Mucosa of descending colon (tissue), 3 donors: Measurements from ENCODE around the gene CDC14A. TPM values are rescaled to one million over a fixed set of nuclear protein-coding genes. Genes with fewer than 3 reads are reported as not detected.

Source experiments
- ATAC-seq: fragments of 200-7000 bp; cut with Tn5 transposase; one replicate; pipeline ENCODE4 v1.9.1; 2020; ENCODE audit warnings: mild to moderate bottlenecking, moderate library complexity
- DNase-seq, 3 donors: peaks; one replicate each; pipeline ENCODE4 v3.0.0-alpha.2; 2020
- H3K36me3 ChIP-seq: fragments of 200-600 bp; one replicate; pipeline ENCODE4 v1.8.0; 2021; ENCODE audit warnings: low read depth, mild to moderate bottlenecking
- H3K4me1 ChIP-seq: fragments of 200-600 bp; one replicate; pipeline ENCODE4 v1.8.0; 2021; ENCODE audit warnings: low read depth, mild to moderate bottlenecking
- H3K4me3 ChIP-seq: fragments of 200-600 bp; one replicate; pipeline ENCODE4 v1.8.0; 2021; ENCODE audit warnings: mild to moderate bottlenecking
- H3K9me3 ChIP-seq: fragments of 200-600 bp; one replicate; pipeline ENCODE4 v1.8.0; 2021; ENCODE audit warnings: mild to moderate bottlenecking
- intact Hi-C, 2 donors: fragments of 100-400 bp; cut with DNase I in 1 of 2; cut with micrococcal nuclease in 1 of 2; formaldehyde crosslinking; loops; one replicate each; pipeline versions ENCODE4 v1.11.0 to v1.11.1; 2022; cut with DNase I, micrococcal nuclease
- total RNA-seq, 3 donors: library from RNA; stranded (reverse); fragmentation: NEBNext Ultra II Directional in 2 of 3; extraction: Animal tissue kit (Norgen Biotek cat#: 25700) in 2 of 3; gene quantifications; one replicate each; pipeline versions ENCODE4 v1.2.1 to v1.2.4, GENCODE V29; 2021 to 2023
- TF ChIP-seq, protein P1 (sequence below): fragments of 200-600 bp; IDR thresholded peaks from one replicate; pipeline ENCODE4 v1.8.0; 2022; ENCODE audit warnings: antibody characterized with exemption, mild to moderate bottlenecking
- donor health status: DM: no; HTN: no; CAD: no; lungs with moderate emphysema.
- donor health status: DM: no; HTN: no; CAD: no.
- donor health status: DM: no; HTN: yes; CAD: no.

The CDC14A gene
- total RNA-seq, 3 donors from 2014 or later: 15.6 to 34.3 (median 18.5) TPM

DNA sequence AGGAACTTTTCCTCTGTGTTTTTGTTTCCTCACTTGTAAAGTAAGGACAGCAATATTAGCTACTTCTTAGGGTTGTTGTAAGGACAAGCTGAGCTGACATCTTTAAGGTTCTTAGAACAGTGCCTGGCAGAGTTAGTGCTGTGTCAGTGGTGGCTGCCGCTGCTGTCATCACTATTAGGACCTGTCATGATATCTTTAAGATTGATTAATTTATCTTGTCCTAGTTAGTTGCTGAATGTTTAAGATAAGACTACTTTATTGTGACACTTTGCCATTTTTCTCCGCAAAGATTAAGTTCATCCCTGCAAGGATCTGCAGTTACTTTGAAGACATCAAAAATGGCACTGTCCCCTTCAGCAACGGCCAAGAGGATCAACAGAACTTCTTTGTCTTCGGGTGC, 145.5 kb downstream of the CDC14A start:
- TF ChIP-seq, protein P1, sequence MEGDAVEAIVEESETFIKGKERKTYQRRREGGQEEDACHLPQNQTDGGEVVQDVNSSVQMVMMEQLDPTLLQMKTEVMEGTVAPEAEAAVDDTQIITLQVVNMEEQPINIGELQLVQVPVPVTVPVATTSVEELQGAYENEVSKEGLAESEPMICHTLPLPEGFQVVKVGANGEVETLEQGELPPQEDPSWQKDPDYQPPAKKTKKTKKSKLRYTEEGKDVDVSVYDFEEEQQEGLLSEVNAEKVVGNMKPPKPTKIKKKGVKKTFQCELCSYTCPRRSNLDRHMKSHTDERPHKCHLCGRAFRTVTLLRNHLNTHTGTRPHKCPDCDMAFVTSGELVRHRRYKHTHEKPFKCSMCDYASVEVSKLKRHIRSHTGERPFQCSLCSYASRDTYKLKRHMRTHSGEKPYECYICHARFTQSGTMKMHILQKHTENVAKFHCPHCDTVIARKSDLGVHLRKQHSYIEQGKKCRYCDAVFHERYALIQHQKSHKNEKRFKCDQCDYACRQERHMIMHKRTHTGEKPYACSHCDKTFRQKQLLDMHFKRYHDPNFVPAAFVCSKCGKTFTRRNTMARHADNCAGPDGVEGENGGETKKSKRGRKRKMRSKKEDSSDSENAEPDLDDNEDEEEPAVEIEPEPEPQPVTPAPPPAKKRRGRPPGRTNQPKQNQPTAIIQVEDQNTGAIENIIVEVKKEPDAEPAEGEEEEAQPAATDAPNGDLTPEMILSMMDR: no peak

DNA sequence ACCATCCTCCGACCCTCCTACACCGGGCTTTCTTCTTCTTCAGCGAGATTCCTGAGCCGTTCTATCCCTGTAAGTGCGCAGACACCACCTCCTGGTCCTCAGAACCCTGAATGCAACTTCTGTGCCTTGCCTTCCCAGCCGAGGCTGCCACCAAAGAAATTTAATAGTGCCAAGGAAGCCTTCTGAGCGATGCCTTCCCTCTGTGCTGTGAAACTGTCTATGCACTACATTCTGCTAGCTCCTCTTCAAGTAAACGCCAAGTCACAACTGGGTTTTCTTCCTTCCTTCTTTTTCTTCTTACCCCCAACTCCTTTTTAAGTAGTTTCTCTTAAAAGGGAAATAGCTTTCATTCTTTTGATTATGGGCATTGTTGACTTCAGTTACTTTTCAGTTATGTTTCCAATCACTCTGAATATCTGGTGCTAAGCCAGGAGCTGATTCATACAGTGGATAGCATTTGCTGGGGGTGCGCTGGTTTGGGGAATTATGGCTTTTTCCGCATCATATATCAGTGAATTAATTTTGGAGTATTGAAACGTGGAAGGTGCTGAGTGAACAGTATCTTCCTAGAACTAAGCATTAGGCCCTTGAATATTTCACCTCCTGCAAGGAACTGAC, 147.0 kb downstream of the CDC14A start:
- DNase-seq (no peak), ATAC-seq (no peak)
- TF ChIP-seq, protein P1: no peak
- Histone ChIP-seq H3K36me3 (no peaks in the 10 kb centered on the region), H3K4me3 (no peak overlapping the region), H3K4me1 (no peaks in the 10 kb centered on the region), H3K9me3 (no peaks in the 10 kb centered on the region)
- intact Hi-C loops: no loop called here

More for the DNA sequence above, 145.5 kb downstream of the CDC14A start:
- ATAC-seq (no peak), DNase-seq (no peak)
- intact Hi-C loops: no loop called here
- Histone ChIP-seq H3K9me3 (no peaks in the 10 kb centered on the region), H3K36me3 (no peaks in the 10 kb centered on the region), H3K4me3 (no peak overlapping the region), H3K4me1 (no peaks in the 10 kb centered on the region)

DNA sequence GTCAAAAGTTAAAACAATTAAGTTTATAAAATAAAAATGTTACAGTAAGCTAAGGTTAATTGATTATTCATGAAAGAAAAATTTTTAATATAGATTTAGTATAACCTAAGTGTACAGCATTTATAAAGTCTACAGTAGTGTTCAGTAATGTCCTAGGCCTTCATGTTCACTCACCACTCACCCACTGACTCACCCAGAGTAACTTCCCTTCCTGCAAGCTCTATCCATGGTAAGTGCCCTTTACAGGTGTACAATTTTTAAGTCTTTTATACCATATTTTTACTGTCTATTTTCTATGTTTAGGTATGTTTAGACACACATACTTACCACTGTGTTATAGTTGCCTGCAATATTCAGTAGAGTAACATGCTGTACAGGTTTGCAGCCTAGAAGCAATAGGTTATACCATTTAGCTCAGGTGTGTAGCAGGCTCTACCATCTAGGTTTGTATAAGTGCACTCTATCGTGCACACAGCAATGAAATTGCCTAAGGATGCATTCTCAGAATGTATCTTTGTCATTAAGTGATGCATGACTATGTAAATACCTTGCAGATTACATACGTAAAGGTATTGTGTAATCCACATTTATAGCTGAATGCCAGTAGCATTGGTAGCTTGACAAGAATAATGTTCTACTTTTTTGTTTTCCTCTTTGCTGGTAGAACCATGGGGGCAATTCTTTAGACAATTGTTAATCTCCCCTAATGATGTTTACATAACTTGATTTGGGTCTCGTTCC, 149.9 kb downstream of the CDC14A start:
- H3K4me3 ChIP-seq: no peak overlapping the region
- DNase-seq (no peak), ATAC-seq (no peak)
- H3K9me3 ChIP-seq: no peaks in the 10 kb centered on the region
- H3K36me3 ChIP-seq: no peaks in the 10 kb centered on the region
- intact Hi-C loops: no loop called here
- TF ChIP-seq, protein P1: no peak
- H3K4me1 ChIP-seq: no peaks in the 10 kb centered on the region

DNA sequence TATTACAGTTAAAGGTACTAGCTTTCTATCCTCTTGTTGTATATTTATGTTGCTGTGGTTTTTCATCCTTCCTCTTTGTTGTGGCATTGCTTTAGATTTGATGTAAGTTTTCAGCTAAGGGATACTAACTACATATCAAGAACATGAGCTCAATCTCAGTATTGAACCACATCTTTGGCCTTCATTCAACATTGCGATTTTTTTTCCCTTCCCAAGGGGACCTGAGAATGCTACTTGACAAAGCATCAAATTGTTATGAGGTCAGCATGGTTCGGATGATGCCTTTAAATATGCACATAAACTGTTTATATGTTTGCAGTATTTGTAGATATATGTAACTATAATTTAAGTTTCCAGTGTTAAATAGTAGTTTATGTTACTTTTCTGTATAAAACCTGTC, 153.9 kb downstream of the CDC14A start:
- TF ChIP-seq, protein P1: no peak
- intact Hi-C loops: no loop called here
- no peak for ATAC-seq
- H3K9me3 ChIP-seq: no peaks in the 10 kb centered on the region
- H3K4me1 ChIP-seq: no peaks in the 10 kb centered on the region
- DNase-seq: no peak
- no peak overlapping the region for H3K4me3 ChIP-seq
- no peaks in the 10 kb centered on the region for H3K36me3 ChIP-seq

DNA sequence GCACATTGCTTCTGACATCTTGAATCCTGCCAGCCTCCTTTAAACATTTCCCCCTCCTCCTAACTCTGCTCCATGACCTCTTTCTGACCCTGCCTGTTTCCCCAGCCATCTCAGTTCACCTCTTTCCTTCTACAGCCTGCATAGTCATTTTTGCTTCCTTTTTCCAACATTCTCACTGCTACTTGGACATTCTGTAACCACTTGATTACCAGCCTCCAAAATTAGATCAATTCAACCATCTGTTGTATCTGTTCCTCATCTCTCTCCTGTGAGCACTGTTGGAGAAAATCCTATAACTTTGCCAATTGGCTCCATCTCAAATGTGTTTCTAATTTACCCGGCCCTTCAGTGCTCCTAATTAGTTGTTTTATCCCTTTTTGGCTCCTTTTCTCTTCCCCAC, 158.1 kb downstream of the CDC14A start:
- intact Hi-C loops: no loop called here
- Histone ChIP-seq H3K9me3 (no peaks in the 10 kb centered on the region), H3K4me3 (no peak overlapping the region), H3K4me1 (no peaks in the 10 kb centered on the region), H3K36me3 (no peaks in the 10 kb centered on the region)
- TF ChIP-seq, protein P1: no peak
- DNase-seq: no peak
- no peak for ATAC-seq
